GM21737 (cell line): ENCODE results near the gene PCSK1N.
"Not testable (repeated sequence)": the region's sequence is repeated elsewhere in the genome, so short reads cannot be mapped to it uniquely, and the experiment has no call there.

Experiments used
- ATAC-seq: cut with Tn5 transposase; IDR thresholded peaks from one replicate; pipeline ENCODE4 v1.9.1; 2021; ENCODE audit warnings: mild to moderate bottlenecking, moderate library complexity; ENCODE audit not compliant: unreplicated experiment

PCSK1N gene, protein sequence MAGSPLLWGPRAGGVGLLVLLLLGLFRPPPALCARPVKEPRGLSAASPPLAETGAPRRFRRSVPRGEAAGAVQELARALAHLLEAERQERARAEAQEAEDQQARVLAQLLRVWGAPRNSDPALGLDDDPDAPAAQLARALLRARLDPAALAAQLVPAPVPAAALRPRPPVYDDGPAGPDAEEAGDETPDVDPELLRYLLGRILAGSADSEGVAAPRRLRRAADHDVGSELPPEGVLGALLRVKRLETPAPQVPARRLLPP

GRCh38 chrX:48835524-48836329 is at the start of gene PCSK1N:
Gene PCSK1N (minus strand): TSS chrX:48835610. CDS start chrX:48835532, 78 bp downstream.
- no peak for ATAC-seq

DNA sequence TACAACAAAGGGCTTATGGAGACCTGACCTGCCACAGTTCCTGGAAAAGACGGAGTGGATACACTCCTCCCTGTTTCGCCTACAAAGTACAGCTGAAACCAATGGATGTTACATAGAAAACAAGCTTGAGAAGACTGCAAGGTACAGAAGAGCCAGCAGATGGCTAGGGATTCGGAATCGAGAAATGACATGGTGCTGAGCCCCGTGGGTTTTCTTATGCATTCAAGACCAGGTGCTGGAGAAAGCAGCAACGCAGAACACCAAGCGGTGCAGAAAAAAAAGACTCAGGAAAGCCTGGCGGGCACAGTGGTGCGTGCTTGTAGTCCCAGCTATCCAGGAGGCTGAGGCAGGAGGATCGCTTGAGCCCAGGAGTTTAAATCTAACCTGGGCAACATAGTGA is 48.3 kb upstream of the PCSK1N start:
- ATAC-seq = no peak

DNA sequence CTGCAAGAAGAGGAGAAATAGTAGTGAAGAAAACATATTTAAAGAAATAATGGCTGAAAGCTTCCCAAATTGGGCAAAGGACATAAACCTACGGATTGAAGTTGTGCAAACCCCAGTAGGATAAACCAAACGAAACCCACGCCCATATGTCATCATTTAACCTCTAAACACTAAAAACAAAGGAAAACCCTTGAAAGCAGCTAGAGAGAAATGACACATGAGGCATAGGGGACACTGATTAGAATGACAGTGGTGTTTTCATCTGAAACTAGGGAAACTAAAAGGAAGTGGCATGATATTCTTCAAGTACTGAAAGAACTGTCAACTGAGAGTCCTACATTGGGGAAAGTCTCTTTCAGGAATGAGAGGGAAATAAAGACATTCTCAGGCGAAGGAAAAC is 41.5 kb upstream of the PCSK1N start:
- not testable (repeated sequence) for ATAC-seq

- not testable (repeated sequence) for ATAC-seq
Observed at GRCh38 chrX:48872017-48872416, 36.6 kb upstream of the PCSK1N start.

- ATAC-seq = no peak
Observed at GRCh38 chrX:48864210-48864609, 28.8 kb upstream of the PCSK1N start.

- no peak for ATAC-seq
Observed at GRCh38 chrX:48854898-48855297, 19.5 kb upstream of the PCSK1N start.

DNA sequence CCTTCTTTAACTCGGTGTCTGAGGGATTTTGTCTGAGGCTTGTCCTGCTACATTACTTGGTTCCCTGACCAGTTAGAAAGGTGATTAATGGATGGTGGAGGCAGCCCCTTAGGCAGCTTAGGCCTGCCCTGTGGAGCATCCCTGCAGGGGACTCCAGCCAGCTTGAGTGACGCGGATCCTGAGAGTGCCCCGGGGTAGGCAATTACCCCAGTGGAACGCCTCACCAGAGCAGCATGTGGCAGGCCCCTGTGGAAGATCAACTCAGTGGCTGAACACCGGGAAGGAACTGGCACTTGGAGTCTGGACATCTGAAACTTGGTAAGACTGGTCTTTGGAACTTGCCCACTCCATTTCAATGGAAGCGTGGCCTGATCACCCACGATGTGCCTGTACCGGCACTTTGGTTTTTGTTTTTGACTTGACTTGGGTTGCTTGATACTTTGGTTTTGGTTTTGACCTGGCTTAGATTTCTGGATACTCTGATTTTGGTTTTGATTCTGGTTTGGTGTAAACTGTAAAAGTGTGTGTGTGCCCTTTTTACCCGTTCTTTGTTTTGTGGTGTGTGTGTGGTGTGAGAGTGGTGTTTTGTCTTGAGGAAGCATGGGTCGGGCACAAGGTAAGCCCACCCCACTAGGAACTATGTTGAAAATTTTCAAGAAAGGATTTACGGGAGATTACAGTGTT is 18.9 kb upstream of the PCSK1N start:
- not testable (repeated sequence) for ATAC-seq

GRCh38 chrX:48853494-48853893 is 18.1 kb upstream of the PCSK1N start:
- not testable (repeated sequence) for ATAC-seq

DNA sequence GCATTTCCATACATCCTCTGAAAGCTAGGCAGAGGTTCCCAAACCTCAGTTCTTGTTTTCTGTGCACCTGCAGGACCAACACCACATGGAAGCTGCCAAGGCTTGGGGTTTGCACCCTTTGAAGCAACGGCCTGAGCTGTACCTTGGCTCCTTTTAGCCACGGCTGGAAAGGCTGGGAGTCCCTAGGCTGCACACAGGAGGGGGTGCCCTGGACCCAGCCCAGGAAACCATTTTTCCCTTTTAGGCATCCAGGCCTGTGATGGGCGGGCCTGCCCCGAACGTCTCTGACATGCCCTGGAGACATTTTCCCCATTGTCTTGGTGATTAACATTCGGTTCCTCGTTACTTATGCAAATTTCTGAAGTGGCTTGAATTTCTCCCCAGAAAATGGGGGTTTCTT is 17.4 kb upstream of the PCSK1N start:
- ATAC-seq = no peak

- no peak for ATAC-seq
Observed at GRCh38 chrX:48848847-48849246, 13.4 kb upstream of the PCSK1N start.

DNA sequence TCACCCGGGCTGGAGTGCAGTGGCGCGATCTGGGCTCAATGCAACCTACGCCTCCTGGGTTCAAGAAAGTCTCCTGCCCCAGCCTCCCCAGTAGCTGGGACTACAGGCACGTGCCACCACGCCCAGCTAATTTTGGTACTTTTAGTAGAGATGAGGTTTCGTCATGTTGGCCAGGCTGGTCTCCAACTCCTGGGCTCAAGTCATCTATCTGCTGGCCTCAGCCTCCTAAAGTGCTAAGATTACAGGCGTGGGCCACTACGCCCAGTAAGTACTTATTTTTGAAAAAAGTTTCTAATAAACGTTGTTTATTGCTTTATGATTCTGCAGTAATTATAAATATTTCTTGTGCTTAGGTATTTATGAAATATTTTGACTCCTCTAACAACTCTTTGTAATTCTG is 4.3 kb upstream of the PCSK1N start:
- no peak for ATAC-seq

DNA sequence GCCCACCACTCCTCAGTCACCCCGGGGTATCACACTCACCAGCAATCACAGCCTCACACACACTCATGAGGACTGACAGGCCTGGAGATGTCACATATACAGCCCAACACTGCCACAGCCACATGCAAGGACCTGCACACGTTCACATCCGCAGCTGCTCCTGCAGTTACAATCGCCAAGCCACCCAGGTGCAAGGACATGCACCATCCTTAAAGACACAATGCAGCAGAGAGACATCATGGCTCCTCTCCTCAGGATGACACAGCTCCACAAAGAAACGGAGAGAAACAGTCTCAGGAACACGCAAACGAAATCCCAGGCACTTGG is 1.1 kb downstream of the PCSK1N start:
- no peak for ATAC-seq

GRCh38 chrX:48833542-48834138 is 1.8 kb downstream of the PCSK1N start:
- ATAC-seq = no peak

GRCh38 chrX:48831909-48832291 is 3.5 kb downstream of the PCSK1N start:
- ATAC-seq = no peak

DNA sequence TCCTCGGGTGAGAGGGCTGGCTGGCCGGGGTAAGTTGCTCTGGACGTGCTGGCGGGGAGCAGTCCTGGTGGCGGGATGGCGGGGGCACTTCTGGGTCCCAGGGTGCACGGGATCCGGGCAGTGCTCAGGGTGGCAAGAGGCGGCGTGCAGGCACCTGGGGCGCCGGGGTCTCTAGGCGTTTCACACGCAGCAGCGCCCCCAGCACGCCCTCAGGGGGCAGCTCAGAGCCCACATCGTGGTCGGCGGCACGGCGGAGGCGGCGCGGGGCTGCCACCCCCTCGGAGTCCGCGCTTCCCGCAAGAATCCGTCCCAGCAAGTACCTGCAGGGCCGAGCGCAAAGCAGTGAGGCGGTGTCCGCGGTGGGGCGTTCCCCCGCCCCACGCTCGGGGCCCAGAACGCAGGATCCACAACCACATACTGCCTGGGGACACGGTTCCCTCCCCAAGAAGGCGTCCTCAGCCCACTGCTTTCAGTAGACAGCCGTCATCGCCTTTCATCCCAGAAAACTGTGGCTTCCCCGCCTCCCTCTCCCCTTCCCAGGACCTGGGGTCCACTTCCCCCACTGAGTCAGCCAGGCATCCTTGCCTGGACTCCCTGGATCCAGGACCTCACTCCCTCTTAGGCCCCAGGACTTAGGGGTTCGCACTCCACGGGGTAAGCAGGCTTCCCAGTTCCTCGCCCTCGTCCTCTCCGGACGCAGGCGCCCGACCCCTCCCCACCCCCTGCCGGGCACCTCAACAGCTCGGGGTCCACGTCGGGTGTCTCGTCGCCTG is 4.1 kb downstream of the PCSK1N start:
- ATAC-seq = no peak

- no peak for ATAC-seq
Observed at GRCh38 chrX:48829016-48829735, 6.2 kb downstream of the PCSK1N start.

GRCh38 chrX:48827654-48827968 is 7.8 kb downstream of the PCSK1N start:
- ATAC-seq = no peak

DNA sequence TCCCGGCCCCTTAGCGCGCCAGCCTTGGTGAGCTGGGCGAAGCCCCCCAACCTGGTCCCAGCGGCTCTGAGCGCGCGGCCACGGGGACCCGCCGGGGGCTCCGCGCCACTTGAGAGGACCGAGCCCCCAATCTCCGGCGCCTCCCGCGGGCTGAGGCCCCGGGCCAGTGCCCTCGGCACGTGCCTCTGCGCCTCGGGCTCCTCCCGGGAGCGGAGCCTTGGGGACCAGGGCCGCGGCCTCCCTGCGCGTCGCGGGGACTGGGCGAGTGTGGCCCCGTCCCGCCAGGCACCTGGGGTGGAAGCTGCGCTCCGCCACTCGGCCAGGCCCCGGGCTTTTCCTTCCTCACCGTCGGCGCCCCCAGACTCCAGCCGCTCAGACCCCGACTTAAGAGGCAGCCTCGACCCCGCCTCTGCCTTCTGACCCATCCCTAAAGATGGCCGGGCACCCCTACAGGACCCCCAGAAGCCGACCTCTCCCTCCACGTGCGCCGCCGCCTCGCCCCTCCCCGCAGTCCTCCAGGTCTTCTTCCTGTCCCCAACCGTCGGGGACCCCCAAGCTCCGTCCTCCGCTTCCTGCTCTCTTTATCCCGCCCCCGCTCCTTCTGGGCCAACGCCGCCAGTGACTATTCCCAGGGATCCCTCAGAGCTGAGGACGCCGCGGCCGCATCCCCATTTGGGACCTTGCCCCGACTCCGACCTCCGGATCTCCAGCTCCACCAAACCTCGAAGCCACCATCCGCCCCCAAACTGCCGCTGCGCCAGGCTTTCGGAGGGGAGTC is 8.3 kb downstream of the PCSK1N start:
- ATAC-seq = no peak

DNA sequence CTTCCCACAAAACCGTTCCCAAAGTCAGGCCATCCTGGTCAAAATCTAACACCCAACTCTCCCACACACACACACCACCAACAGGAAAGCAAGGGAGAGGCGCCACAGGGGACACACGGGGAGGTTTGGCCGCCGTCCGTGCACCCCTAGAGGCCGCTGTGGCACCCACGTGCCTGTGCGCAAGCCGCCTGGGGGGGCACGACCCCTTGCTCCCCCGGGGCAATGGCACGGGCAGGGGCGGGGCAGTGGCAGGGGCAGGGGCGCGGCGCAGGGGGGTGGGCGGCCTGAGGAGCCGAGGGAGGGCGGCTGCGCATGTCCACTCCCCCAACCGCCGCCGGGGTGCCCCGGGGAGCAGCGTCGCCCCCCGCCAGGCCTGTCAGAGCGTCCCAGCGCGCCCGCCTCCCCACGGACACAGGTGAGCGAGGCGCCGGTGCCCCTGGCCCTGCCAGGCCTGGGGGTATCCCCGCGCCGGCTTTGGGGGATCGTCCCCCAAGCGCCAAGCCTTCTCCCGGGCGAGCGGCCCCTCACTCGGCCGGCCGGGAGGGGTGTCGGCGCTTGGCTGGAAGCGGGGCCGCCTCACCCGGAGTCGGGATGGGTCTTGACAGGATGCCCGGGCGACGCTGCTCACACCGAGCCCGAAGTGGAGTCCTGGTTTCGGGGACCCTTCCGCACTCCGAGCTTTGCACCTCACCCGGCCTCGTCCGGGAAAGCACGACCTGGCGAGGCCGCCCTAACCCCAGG is 9.1 kb downstream of the PCSK1N start, which contains the start of gene ERAS:
TSS of gene ERAS (plus strand) at position 379 of the 741 bp plus-strand sequence. CDS start 2,611 bp downstream, outside the sequence.
- ATAC-seq = no peak
